Left colon (tissue), 2 donors: ENCODE measurements around the gene SULT1A1. TPM values are rescaled to one million over a fixed set of nuclear protein-coding genes. Genes with fewer than 3 reads are reported as not detected.
A peak's percentile ranks its signal among the peaks of the same experiment; 100 is the strongest.
"Not testable (repeated sequence)": the region's sequence is repeated elsewhere in the genome, so short reads cannot be mapped to it uniquely, and the experiment has no call there.

Experiments
- ATAC-seq: fragments of 200-7000 bp; cut with Tn5 transposase; one replicate; pipeline ENCODE4 v1.9.1; 2020; ENCODE audit warnings: mild to moderate bottlenecking, moderate library complexity
- DNase-seq, 2 donors: peaks; one replicate each; pipeline ENCODE4 v3.0.0-alpha.2; 2020
- intact Hi-C, 2 donors: fragments of 100-400 bp; cut with DNase I in 1 of 2; cut with micrococcal nuclease in 1 of 2; formaldehyde crosslinking; loops; one replicate each; pipeline versions ENCODE4 v1.11.2 to v1.14.0; 2022; cut with DNase I, micrococcal nuclease
- long read RNA-seq: library from polyadenylated mRNA; unstranded; transcript quantifications from one replicate; pipeline ENCODE4 v2.0.0, GENCODE V29; 2021
- total RNA-seq, 2 donors: library from RNA; stranded (reverse); fragmentation: NEBNext Ultra II Directional; extraction: Animal tissue kit (Norgen Biotek cat#: 25700); gene quantifications; one replicate each; pipeline ENCODE4 v1.2.1, GENCODE V29; 2021
- donor health status: DM: no; HTN: no; CAD: no.
- donor health status: DM: yes; HTN: yes; CAD: no.

SULT1A1 gene
- total RNA-seq: 100 to 1,000 TPM; 115 to 135 TPM
- long read RNA-seq, full-length matches to known transcripts: 121 of 152 reads
- long read RNA-seq, partial matches to known transcripts: 17 of 152 reads
- long read RNA-seq, other reads (novel, unspliced or antisense): 14 of 152 reads

DNA sequence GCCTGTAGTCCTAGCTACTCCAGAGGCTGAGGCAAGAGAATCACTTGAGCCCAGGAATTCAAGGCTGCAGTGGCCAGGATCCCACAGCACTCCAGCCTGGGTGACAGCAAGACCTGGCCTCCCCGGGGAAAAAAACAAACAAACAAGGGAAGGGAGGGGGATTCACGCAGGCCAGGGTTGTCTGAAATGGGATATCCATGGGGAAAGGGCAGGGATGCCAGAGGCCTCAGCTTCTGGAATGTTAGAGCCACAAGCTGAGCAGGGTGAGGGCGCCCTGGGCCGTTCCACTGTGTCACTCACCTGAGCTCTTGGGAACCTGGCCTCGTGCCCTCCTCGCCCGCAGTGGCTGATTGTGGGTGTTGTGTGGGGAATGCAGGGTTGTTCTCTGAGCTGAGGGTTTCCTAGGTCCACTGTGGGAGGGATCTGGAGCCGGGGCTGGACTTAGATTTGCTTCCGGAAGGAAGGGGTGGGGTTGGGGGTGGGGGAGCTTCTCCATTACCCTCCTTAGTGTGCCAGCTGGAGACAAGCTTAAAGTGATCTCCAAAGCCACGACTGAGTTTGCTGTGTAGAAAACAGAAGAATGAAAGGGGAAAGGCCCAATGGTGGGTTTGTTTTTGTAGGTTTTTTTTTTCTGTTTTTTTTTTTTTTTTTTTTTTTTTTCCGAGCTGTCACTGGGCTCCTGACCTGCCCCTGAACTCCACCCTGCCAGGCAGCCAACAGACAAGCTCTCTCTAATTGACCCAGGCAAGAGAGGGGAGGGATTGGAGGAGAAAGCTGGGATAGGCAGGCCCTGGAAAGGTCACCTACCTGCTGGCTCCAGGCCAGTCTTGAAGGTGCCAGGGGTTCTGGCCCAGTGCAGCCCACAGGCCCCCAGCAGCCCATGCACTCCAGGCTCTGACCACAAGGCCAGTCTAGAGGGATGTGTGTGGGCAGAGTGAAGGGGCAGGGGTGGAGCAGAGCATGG, at the start of gene SULT1A1:
SULT1A1 (minus strand) TSS at position 414 of the 964 bp plus-strand sequence. CDS start 1,189 bp downstream, outside the sequence.
- DNase-seq: peak; percentile 81 to 83
- ATAC-seq: peak; percentile 67
- intact Hi-C loops: no loop called here

DNA sequence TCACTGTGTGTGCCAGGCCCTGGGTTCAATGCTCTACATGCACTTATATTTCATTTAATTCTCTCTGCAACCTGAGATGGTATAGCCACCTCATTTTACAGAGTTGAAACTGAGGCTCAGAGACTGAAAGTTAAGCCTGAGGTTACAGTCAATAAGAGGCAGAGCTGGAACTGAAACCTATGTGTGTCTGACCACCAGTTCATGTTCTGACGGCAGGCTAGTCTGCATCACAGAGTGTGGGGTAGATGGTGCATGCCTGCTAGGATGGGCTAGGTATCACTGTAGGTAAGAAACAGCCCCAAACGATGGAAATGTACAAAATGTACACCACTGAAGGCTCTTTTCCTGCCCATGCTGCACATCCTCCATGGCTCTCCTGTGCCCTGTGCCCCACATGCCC, 30.1 kb upstream of the SULT1A1 start:
- DNase-seq, ATAC-seq, intact Hi-C loops: not testable (repeated sequence)

DNA sequence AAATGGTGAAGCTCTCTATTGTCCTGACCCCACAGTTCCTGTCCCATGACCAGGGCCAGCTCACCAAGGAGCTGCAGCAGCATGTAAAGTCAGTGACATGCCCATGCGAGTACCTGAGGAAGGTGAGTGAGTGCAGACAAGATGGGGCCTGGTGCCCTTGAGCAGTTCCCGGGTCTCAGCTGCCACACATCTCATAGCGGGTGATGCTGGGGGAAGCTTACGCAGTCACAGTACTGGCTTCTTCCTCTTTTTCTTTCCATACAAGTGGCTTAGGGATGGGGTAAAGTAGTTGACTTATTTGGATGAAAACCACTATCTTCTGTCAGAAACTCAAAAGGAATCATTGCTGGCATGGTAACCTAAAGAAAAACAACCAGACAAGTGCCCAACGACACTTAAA, 28.5 kb upstream of the SULT1A1 start:
- DNase-seq, intact Hi-C loops, ATAC-seq: not testable (repeated sequence)

DNA sequence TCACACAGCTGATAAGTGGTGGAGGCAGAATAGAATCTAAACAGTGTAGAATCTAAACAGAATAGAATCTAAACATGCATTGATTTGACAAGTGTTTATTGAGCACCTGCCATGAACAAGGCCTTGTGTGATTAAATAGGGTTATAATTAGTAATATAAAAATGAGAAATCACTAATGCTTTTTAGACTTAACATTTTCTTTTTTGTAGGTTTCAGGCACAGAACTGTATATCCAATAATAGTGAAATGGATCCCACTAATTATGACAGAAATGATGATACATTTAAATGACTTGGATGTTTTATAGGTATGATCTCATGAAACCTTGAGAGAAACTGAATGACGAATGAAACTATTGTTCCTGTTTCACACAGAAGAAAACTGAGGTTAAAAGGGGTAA, 27.9 kb upstream of the SULT1A1 start, which contains the start of gene NPIPB8:
NPIPB8 (plus strand) TSS at position 301 of the 400 bp plus-strand sequence. CDS start 296 bp downstream, outside the sequence.
- DNase-seq, ATAC-seq, intact Hi-C loops: not testable (repeated sequence)

DNA sequence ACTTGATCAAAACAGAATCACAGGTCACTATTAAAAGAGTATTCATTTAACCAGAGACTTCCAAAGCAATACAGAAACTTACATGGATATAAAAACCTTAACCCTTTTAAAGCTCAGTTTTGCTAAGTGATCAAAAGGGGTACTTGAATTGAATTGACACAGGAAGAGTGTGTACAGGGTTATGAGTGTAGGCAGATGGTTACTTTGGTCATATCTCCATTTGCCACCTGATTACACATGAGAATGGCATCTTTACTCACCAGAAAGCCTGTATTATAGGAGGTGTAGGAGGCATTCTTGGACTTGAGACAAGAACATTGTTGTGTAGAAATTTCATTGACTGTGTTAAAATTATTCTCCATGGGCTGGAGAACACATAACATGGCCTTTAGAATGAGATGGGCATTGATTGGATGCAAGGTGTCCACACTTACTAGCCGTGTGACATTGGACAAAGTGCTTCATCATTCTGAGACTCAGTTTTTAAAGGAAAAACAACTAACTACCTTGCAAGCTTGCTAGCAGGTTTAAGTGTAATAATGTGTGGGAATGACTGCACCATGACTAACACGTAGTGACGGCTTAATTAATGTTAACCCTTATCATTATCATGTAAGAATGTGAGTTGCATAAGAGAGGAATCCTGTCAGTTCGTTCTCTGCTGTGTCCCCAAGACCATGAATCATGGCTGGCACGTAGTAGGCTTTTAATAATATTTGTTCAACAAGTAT, 26.4 kb upstream of the SULT1A1 start:
- DNase-seq, ATAC-seq, intact Hi-C loops: not testable (repeated sequence)

DNA sequence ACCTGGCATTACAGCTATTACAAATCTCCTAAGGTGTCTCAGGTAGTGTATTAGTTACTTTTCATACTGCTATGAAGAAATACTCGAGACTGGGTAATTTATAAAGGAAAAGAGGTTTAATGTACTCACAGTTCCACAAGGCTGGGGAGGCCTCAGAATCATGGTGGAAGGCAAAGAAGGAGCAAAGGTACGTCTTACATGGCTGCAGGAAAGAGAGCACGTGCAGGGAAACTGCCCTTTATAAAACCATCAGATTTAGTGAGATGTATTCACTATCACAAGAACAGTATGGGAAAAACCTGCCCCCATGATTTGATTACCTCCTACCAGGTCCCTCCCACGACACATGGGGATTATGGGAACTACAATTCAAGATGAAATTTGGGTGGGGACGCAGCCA, 21.1 kb upstream of the SULT1A1 start:
- not testable (repeated sequence) for ATAC-seq, DNase-seq

DNA sequence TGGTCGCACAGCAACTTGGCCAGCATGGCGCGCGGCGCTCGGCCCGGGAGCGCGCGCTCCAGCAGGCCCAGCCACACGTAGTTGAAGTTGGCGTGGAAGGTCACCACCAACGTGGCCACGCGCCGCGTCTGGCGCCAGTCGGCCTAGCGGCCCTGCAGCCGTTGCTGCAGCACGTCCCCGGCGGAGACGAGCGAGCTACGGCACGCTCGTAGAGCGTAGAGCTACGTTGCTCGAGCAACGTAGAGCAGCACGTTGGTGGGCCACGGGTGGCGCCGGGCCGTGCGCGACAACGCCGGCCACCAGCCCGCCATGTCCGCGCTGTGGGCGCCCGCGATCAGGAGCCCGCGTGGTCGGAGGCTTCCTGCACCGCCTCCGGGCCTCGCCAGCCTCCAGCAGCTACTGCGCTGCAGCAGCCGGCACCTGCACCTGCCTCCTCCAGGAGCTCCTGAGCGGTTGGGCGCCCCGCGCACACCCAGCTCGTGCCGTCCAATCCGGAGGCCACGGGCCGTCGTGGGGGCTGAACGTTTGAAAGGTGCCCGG, 13.4 kb upstream of the SULT1A1 start:
- intact Hi-C loops: no loop called here
- ATAC-seq (peak; percentile 94), DNase-seq (peak; percentile 76 to 83)

More for the DNA sequence above, 21.1 kb upstream of the SULT1A1 start:
- intact Hi-C loops: not testable (repeated sequence)

DNA sequence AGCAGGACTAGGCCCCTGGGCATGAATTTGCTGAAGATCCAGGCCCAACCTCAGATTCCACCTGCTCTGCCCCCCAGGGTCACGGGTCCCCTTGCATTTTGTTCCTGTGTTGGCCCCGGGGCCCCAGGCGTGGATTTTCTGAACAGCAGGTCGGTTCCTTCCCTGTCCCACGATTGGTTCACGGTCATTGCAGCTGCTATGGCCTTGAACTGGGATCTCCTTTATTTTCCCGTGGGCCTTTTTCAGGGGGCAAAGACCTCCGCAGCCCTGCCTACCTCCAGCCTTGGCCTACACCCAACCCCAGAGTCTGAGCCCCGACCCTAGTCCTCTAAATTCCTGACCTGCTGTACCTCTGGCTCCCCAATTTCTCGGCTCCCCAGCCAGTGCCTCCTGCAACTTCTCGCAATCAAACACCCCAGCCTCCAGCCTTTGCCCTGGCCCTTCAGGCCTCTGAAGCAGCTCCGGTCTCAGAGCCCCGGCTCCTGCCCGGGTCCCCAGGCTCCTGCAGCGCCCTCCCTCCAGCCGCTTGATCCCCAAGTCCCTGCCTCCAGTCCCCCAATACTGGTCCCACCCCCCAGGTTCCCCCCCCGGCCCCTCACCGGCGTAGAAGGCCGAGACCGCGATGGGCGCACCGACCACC, 12.8 kb upstream of the SULT1A1 start:
- DNase-seq, intact Hi-C loops: not testable (repeated sequence)
- peak; percentile 60 for ATAC-seq

DNA sequence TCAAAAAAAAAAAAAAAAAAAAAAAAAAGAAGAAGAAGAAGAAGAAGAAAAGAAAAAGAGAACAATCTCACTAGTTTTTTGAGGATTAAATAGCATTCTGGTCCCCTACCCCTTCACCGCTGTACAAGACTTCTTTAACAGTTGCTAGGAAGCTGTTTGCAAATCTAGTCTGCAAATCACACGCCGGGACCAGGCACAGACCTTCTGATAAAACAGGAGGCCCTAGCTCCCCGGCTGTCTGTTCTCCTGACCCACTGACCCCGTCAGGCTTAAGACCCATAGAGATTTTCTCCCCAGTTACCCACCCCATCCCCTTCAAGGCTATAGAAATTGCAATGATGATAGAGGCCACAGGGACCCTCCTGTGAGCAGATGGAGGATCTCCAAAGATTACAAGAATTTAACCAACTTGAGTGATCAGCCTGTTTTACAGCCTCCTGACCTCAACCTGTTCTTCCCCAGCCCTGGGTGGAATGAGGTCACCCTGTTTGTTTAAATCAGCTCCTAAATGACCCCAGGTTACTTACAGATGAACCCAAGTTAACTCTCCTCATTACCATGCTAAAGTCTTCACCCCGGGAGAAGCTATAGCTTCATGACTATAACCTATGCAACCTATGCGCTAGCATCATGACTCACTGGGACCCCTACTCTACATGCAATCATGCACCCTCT, 11.8 kb upstream of the SULT1A1 start:
- intact Hi-C loops: no loop called here
- ATAC-seq: no peak
- DNase-seq: no peak

DNA sequence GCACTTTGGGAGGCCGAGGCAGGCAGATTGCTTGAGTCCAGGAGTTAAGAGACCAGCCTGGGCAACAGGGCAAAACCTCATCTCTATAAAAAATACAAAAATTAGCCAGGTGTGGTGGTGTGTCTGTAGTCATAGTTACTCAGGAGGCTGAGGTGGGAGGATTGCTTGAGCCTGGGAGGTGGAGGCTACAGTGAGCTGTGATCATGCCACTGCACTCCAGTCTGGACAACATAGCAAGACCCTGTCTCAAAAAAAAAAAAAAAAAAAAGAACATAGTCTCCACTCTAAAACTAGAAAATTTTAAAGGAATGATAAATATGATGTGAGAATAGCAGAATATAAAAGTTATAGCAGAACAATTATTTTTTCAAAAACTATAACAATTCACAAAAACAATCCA, 10.5 kb upstream of the SULT1A1 start:
- DNase-seq, intact Hi-C loops, ATAC-seq: not testable (repeated sequence)

DNA sequence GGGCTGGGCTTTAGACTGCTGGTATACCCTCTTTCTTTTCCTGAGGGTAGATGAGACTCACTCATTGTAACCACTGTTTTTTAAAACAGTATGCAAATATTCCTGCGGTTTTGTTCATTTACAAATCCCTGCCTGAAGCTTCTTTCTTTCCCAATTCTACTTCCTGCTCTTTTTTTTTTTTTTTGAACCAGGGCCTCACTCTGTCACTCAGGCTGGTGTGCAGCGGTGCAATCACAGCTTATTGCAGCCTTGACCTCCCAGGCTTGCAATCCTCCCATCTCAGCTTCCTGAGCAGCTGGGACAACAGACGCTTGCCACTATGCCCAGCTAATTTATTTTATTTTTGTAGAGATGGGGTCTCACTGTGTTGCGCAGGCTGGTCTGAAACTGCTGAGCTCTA, 8.0 kb upstream of the SULT1A1 start:
- intact Hi-C loops: no loop called here
- no peak for DNase-seq
- ATAC-seq: no peak

DNA sequence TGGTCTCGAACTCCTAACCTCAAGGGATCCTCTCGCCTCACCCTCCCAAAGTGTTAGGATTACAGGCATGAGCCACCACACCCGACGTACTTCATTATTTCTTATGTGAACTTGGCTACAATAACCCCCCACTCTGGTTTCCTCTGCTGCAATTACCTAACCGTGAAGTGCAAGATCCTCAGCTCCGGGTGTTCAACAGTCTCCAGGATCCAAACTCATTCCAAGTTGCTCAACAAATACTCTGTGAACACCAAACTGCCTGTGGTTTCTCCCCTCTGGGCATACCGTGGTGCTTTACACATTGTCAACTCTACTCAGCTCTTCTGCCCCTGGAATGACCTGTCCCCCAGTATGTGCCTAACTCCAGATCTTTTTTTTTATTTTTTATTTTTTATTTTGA, 6.8 kb upstream of the SULT1A1 start:
- DNase-seq (no peak), ATAC-seq (no peak)
- intact Hi-C loops: no loop called here

DNA sequence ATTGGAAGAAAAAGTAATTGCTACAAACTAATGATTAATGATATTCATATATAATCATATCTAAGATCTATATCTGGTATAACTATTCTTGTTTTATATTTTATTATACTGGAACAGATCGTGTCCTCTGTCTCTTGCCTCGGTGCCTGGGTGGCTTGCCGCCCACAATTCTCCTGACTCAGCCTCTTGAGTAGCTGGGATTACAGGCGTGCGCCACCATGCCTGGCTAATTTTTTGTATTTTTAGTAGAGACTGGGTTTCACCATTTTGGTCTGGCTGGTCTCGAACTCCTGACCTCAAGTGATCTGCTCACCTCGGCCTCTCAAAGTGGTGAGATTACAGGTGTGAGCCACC, 6.4 kb upstream of the SULT1A1 start:
- ATAC-seq, DNase-seq, intact Hi-C loops: not testable (repeated sequence)

DNA sequence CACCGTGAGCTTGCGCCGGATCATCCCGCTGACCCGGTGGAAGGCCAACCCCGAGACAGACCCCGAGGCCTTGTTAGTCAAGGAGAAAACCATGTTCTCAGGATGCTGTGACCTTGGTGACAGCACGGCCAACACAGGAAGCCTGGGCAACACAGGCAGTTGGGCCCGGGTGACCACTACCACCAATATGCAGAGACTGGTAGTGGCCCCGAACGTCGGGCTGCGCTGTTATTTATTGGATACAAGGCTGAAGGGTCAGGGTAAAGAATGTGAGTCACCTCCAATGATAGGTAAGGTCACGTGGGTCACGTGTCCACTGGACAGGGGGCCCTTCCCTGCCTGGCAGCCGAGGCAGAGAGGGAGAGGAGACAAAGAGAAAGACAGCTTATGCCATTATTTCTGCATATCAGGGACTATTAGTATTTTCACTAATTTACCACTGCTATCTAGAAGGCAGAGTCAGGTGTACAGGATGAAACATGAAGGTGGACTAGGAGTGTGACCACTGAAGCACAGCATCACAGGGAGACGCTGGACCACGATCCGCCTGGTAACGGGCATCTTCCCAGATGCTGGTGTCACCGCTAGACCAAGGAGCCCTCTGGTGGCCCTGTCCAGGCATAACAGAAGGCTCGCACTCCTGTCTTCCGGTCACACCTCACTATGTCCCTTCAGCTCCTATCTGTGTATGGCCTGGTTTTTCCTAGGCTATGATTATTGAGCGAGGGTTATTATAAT, 5.8 kb upstream of the SULT1A1 start:
- peak; percentile 61 to 66 for DNase-seq
- ATAC-seq, intact Hi-C loops: not testable (repeated sequence)

DNA sequence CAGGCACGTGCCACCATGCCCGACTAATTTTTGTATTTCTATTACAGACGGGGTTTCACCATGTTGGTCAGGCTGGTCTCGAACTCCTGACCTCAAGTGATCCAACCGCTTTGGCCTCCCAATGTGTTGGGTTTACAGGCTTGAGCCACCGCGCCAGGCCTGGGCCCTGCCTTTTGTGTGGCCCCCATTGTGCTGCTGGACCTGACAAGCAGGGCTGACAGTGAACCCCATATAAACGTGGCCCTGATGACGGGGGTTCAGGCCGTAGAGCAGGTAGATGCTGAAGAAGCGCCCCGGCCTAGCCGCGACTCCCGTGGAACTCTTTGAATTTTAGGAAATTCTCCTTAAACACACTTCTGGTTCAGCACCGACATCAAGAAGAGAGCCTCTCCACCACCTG, 4.7 kb upstream of the SULT1A1 start:
- intact Hi-C loops: not testable (repeated sequence)

DNA sequence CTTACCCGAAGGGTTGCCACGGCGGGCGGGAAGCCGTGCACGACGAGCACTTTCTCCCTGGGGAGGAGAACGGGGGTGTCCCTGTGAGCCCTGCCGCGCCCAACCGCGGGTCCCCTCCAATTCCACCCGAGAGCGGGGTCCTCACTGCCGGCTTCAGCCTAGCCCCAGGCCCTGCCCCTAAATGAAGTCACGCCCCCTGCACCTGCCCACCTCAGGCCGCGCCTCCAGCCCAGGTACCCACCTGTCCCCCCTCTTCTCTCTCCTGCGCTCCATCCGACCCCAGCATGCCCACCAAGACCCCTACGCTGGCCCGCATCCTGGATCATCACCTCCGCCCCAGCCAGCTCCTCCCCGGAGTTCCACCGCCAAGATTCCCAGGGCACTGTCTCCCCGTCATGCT, 4.1 kb upstream of the SULT1A1 start:
- DNase-seq, ATAC-seq, intact Hi-C loops: not testable (repeated sequence)

More for the DNA sequence above, 4.7 kb upstream of the SULT1A1 start:
- DNase-seq, ATAC-seq: not testable (repeated sequence)
